Neuronal stem cell (in vitro differentiated cells): ENCODE results near the gene MON1B.
"Not testable (repeated sequence)": the region's sequence is repeated elsewhere in the genome, so short reads cannot be mapped to it uniquely, and the experiment has no call there.

Experiments
- DNase-seq: peaks from one replicate; pipeline ENCODE4 v3.0.0-alpha.2; 2013; ENCODE audit warnings: low spot score
- H2AFZ ChIP-seq: one replicate; pipeline ENCODE4 v1.6.1; 2013; ENCODE audit warnings: mild to moderate bottlenecking, low read length, inconsistent platforms
- H2AK5ac ChIP-seq: 2 replicates; pipeline ENCODE4 v1.6.1; 2013; ENCODE audit warnings: low read depth, mild to moderate bottlenecking, inconsistent platforms, low read length, moderate library complexity, mixed read lengths
- H2BK120ac ChIP-seq: 2 replicates; pipeline ENCODE4 v1.6.1; 2013; ENCODE audit warnings: low read depth, mild to moderate bottlenecking, inconsistent platforms, low read length, moderate library complexity, mixed read lengths
- H2BK12ac ChIP-seq: one replicate; pipeline ENCODE4 v1.6.1; 2013; ENCODE audit warnings: low read length, inconsistent platforms
- H2BK15ac ChIP-seq: 2 replicates; pipeline ENCODE4 v1.6.1; 2013; ENCODE audit warnings: mild to moderate bottlenecking, low read length, inconsistent platforms, mixed read lengths
- H2BK5ac ChIP-seq: one replicate; pipeline ENCODE4 v1.6.1; 2013; ENCODE audit warnings: inconsistent platforms, mild to moderate bottlenecking, low read length, moderate library complexity
- H3K14ac ChIP-seq: one replicate; pipeline ENCODE4 v1.6.1; 2013; ENCODE audit warnings: low read length, inconsistent platforms
- H3K18ac ChIP-seq: 2 replicates; pipeline ENCODE4 v1.6.1; 2013; ENCODE audit warnings: low read length, inconsistent platforms
- H3K23ac ChIP-seq: 2 replicates; pipeline ENCODE4 v1.6.1; 2013; ENCODE audit warnings: low read depth, mild to moderate bottlenecking, mixed read lengths, low read length, inconsistent platforms; ENCODE audit not compliant: poor library complexity
- H3K27ac ChIP-seq: replicated peaks from 3 replicates; pipeline ENCODE4 v1.5.1; 2013; ENCODE audit warnings: low read length, inconsistent platforms
- H3K27me3 ChIP-seq, 3 experiments: 2 replicates each; pipeline ENCODE4 v1.6.1; 2013; ENCODE audit warnings: low read length in 3 of 3, mild to moderate bottlenecking in 2 of 3, inconsistent platforms in 1 of 3, low read depth in 1 of 3, mixed read lengths in 1 of 3, moderate library complexity in 1 of 3; ENCODE audit not compliant: control insufficient read depth in 3 of 3, insufficient read depth in 3 of 3
- H3K36me3 ChIP-seq, 2 donors: replicated peaks in 1 of 2; 2 replicates each; pipeline ENCODE4 v1.6.1; 2013; ENCODE audit warnings: low read length in 2 of 2; ENCODE audit not compliant: control insufficient read depth in 2 of 2, insufficient read depth in 2 of 2
- H3K4ac ChIP-seq: 2 replicates; pipeline ENCODE4 v1.6.1; 2013; ENCODE audit warnings: inconsistent platforms, mild to moderate bottlenecking, low read length, moderate library complexity
- H3K4me1 ChIP-seq, 2 donors: 1 replicate in 1 of 2; 2 replicates in 1 of 2; pipeline ENCODE4 v1.6.1; 2013; ENCODE audit warnings: low read length in 2 of 2, low read depth in 1 of 2; ENCODE audit not compliant: control insufficient read depth in 2 of 2, insufficient read depth in 1 of 2
- H3K4me2 ChIP-seq: one replicate; pipeline ENCODE4 v1.6.1; 2013; ENCODE audit warnings: mild to moderate bottlenecking, low read length, inconsistent platforms; ENCODE audit not compliant: insufficient read depth, poor library complexity, severe bottlenecking
- H3K4me3 ChIP-seq, 2 donors: 2 replicates each; pipeline ENCODE4 v1.5.1; 2013; ENCODE audit warnings: low read length in 2 of 2, mild to moderate bottlenecking in 2 of 2, inconsistent platforms in 1 of 2, moderate library complexity in 1 of 2
- H3K79me1 ChIP-seq: one replicate; pipeline ENCODE4 v1.6.1; 2013; ENCODE audit warnings: low read depth, mild to moderate bottlenecking, inconsistent platforms, low read length, moderate library complexity
- H3K9ac ChIP-seq: one replicate; pipeline ENCODE4 v1.6.1; 2013; ENCODE audit warnings: mild to moderate bottlenecking, low read depth, low read length, inconsistent platforms; ENCODE audit not compliant: poor library complexity
- H3K9me3 ChIP-seq, 2 donors: replicated peaks in 1 of 2; 2 replicates each; pipeline versions ENCODE3 to v1.6.1; 2013; ENCODE audit warnings: low read length in 2 of 2, mild to moderate bottlenecking in 2 of 2, inconsistent platforms in 1 of 2, low read depth in 1 of 2, mixed read lengths in 1 of 2, moderate library complexity in 1 of 2; ENCODE audit not compliant: control insufficient read depth in 2 of 2, insufficient read depth in 1 of 2
- H4K8ac ChIP-seq: one replicate; pipeline ENCODE4 v1.6.1; 2013; ENCODE audit warnings: low read depth, mild to moderate bottlenecking, inconsistent platforms, low read length, moderate library complexity
- H4K91ac ChIP-seq: one replicate; pipeline ENCODE4 v1.6.1; 2013; ENCODE audit warnings: low read length, low read depth, mild to moderate bottlenecking, inconsistent platforms; ENCODE audit not compliant: poor library complexity
- WGBS, 2 donors: extraction: QIAGEN DNeasy Blood & Tissue Kit; methylation state at CpG; one replicate each; pipeline ENCODE4 v1.1.7; 2013; ENCODE audit warnings: missing lambda C conversion rate in 2 of 2, mixed read lengths in 1 of 2; ENCODE audit not compliant: insufficient read length in 2 of 2, insufficient replicate concordance in 1 of 2; ENCODE audit errors: extremely low coverage in 2 of 2; 5-methylcytosine and 5-hydroxymethylcytosine counted together

Gene MON1B

DNA sequence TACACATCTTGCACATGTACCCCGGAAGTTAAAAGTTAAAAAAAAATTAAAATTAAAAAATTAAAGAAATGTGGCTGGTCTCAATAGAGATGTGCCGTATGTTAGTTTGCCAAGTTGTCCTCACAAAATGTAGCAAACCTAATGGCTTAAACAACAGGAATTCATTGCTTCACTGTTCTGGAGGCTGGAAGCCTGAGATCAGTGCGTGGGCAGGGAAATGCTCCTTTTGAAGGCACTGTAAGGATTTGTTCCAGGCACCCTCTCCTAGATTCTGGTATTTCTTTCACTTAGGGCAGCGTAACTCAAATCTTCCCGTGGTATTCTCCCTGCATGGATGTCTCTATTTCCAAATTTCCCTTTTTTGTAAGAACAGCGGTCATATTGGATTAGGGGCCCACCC lies 32.7 kb upstream of the MON1B start:
- no peak overlapping the region for H4K91ac ChIP-seq
- H2BK120ac ChIP-seq, result no peak overlapping the region
- H3K4me2 ChIP-seq, result no peak overlapping the region
- H3K36me3 ChIP-seq, result no peaks in the 10 kb centered on the region
- H3K4me1 ChIP-seq, result no peaks in the 10 kb centered on the region
- no peaks in the 10 kb centered on the region for H3K79me1 ChIP-seq
- no peak overlapping the region for H3K9ac ChIP-seq
- peaks cover 0 to 12% (median 0%) of the 10 kb centered on the region in 3 experiments for H3K27me3 ChIP-seq
- no peak overlapping the region for H3K4me3 ChIP-seq
- no peak overlapping the region for H3K14ac ChIP-seq
- no peak overlapping the region for H2BK12ac ChIP-seq
- H3K27ac ChIP-seq, result no peak overlapping the region
- no peak overlapping the region for H2AFZ ChIP-seq
- no peak overlapping the region for H4K8ac ChIP-seq
- WGBS, 2 donors, result no CpG with 5 or more reads among the region's 6 CpGs
- H2AK5ac ChIP-seq, result no peak overlapping the region
- H3K9me3 ChIP-seq, result no peaks in the 10 kb centered on the region
- H2BK5ac ChIP-seq, result no peak overlapping the region
- no peak overlapping the region for H3K4ac ChIP-seq
- DNase-seq, result no peak
- H3K18ac ChIP-seq, result no peak overlapping the region
- H3K23ac ChIP-seq, result no peak overlapping the region
- no peak overlapping the region for H2BK15ac ChIP-seq

DNA sequence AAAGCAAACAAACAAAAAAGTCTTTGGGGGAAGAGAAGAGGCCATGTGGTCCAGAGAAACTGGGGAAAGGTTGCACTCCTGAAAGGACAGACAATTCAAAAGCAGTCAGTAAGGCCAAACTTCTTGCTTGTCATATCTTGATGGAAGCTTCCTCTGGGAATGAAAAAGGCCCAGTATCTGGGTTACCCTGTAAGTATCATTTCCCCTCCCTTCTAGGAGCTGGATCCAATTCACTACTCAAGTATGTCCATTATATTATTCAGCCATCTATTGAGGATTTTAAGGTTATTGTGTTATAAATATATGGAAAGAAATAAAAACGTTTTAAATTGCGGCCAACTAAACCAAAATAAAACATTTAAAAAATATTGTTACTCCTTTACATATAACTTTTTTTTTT lies 26.0 kb upstream of the MON1B start:
- Histone ChIP-seq H3K9ac (no peak overlapping the region), H3K79me1 (no peaks in the 10 kb centered on the region), H2BK120ac (no peak overlapping the region), H3K14ac (no peak overlapping the region), H3K27me3 (peaks cover 0 to 12% (median 0%) of the 10 kb centered on the region in 3 experiments), H3K9me3 (no peaks in the 10 kb centered on the region), H3K23ac (no peak overlapping the region), H3K36me3 (no peaks in the 10 kb centered on the region), H4K91ac (no peak overlapping the region), H2AFZ (no peak overlapping the region), H3K18ac (no peak overlapping the region), H2BK5ac (no peak overlapping the region), H3K4me2 (no peak overlapping the region), H4K8ac (no peak overlapping the region), H3K27ac (no peak overlapping the region), H2AK5ac (no peak overlapping the region), H2BK12ac (no peak overlapping the region), H3K4me1 (no peaks in the 10 kb centered on the region), H3K4me3 (no peak overlapping the region), H3K4ac (no peak overlapping the region), H2BK15ac (no peak overlapping the region)
- DNase-seq, result no peak
- no CpG with 5 or more reads among the region's 2 CpGs for WGBS, 2 donors

DNA sequence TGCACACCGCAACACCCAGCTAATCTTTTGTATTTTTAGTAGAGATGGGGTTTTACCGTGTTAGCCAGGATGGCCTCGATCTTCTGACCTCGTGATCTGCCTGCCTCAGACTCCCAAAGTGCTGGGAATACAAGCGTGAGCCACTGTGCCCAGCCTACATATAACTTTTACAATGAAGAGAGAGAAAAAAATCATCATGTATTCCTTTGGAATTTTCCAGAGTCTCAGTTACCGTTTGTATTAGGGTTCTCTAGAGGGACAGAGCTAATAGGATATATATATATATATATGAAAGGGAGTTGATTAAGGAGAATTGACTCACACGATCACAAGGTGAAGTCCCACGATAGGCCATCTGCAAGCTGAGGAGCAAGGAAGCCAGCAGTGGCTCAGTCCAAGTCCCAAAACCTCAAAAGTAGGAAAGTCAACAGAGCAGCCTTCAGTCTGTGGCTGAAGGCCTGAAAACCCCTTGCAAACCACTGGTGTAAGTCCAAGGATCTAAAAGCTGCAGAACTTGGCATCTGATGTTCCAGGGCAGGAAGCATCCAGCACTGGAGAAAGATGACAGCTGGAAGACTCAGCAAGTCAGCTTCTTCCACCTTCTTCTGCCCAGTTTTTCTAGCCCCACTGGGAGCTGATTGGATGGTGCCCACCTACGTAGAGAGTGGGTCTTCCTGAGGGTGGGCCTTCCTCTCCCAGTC lies 25.3 kb upstream of the MON1B start:
- not testable (repeated sequence) for H3K9ac ChIP-seq, H2AFZ ChIP-seq, H3K4me2 ChIP-seq, H2BK120ac ChIP-seq, H3K36me3 ChIP-seq, H2AK5ac ChIP-seq, H2BK15ac ChIP-seq, H4K8ac ChIP-seq, H3K4ac ChIP-seq, H3K79me1 ChIP-seq, H3K27me3 ChIP-seq, H3K4me1 ChIP-seq, H2BK5ac ChIP-seq, H3K4me3 ChIP-seq, H3K14ac ChIP-seq, H3K18ac ChIP-seq, H3K27ac ChIP-seq, H3K9me3 ChIP-seq, DNase-seq, H3K23ac ChIP-seq, H2BK12ac ChIP-seq, H4K91ac ChIP-seq
- WGBS, 2 donors, result no CpG with 5 or more reads among the region's 9 CpGs

DNA sequence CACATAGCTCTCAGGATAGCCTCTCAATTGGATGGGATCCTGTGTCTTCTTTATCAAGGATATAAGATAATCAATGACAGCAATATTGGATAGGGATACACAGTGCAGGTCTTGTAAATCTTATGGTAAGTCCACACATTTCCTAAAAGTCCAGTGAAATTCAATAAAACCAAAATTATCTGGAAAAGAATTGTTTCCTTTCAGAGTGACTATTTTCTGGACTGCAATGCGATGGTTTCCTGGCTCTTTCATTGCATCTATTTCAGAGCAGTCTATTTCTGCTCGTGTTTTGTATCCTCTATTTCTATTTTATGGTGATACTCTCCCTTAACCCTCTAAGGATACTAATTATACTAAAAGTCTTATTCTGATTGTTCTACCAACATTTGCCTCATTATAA lies 24.3 kb upstream of the MON1B start:
- Histone ChIP-seq H3K4me3 (no peak overlapping the region), H3K18ac (no peak overlapping the region), H4K8ac (no peak overlapping the region), H2BK12ac (no peak overlapping the region), H2BK120ac (no peak overlapping the region), H2AFZ (no peak overlapping the region), H3K9me3 (no peaks in the 10 kb centered on the region), H2AK5ac (no peak overlapping the region), H3K23ac (no peak overlapping the region), H3K9ac (no peak overlapping the region), H3K27ac (no peak overlapping the region), H3K4me1 (no peaks in the 10 kb centered on the region), H3K4ac (no peak overlapping the region), H2BK5ac (no peak overlapping the region), H3K14ac (no peak overlapping the region), H2BK15ac (no peak overlapping the region), H4K91ac (no peak overlapping the region), H3K36me3 (no peaks in the 10 kb centered on the region), H3K4me2 (no peak overlapping the region), H3K79me1 (no peaks in the 10 kb centered on the region), H3K27me3 (peaks cover 0 to 5% (median 0%) of the 10 kb centered on the region in 3 experiments)
- WGBS, 2 donors, result no CpG with 5 or more reads among the region's 2 CpGs
- no peak for DNase-seq
